Upper lobe of left lung (tissue), 6 donors: ENCODE data around the gene CCL19. TPM values are rescaled to one million over a fixed set of nuclear protein-coding genes. Genes with fewer than 3 reads are reported as not detected.
A peak's percentile ranks its signal among the peaks of the same experiment; 100 is the strongest.
"Not testable (repeated sequence)": the region's sequence is repeated elsewhere in the genome, so short reads cannot be mapped to it uniquely, and the experiment has no call there.

Experiments
- ATAC-seq, 2 donors: fragments of 200-7000 bp; cut with Tn5 transposase; one replicate each; pipeline ENCODE4 v1.9.1; 2022; ENCODE audit warnings: mild to moderate bottlenecking in 2 of 2, moderate library complexity in 2 of 2; ENCODE audit not compliant: low FRiP score in 2 of 2
- DNase-seq, 2 donors: peaks; one replicate each; pipeline ENCODE4 v3.0.0-alpha.2; 2019 to 2020
- H3K27ac ChIP-seq, 4 donors: fragments of 200-600 bp; sonication (generic); one replicate each; pipeline ENCODE4 v1.5.1; 2016 to 2019
- H3K27me3 ChIP-seq, 4 donors: fragments of 200-600 bp; sonication (generic); one replicate each; pipeline ENCODE4 v1.5.1; 2017 to 2019
- H3K36me3 ChIP-seq, 4 donors: fragments of 200-600 bp; sonication (generic); one replicate each; pipeline ENCODE4 v1.5.1; 2016 to 2019
- H3K4me1 ChIP-seq, 4 donors: fragments of 200-600 bp; sonication (generic); one replicate each; pipeline ENCODE4 v1.5.1; 2018 to 2019
- H3K4me3 ChIP-seq, 4 donors: fragments of 200-600 bp; sonication (generic); one replicate each; pipeline ENCODE4 v1.5.1; 2017 to 2019; ENCODE audit warnings: mild to moderate bottlenecking in 2 of 4, moderate library complexity in 1 of 4
- H3K9me3 ChIP-seq, 4 donors: fragments of 200-600 bp; sonication (generic); one replicate each; pipeline ENCODE4 v1.5.1; 2018 to 2019
- CTCF ChIP-seq, 6 experiments: fragments of 450-650 bp in 4 of 6; fragments of 200-600 bp in 2 of 6; sonication (generic) in 2 of 6; IDR thresholded peaks; one replicate each; pipeline ENCODE4 v1.5.1; 2016 to 2019; ENCODE audit warnings: antibody characterized with exemption in 6 of 6
- EP300 ChIP-seq, 4 donors: sonication (generic); formaldehyde crosslinking; IDR thresholded peaks; one replicate each; pipeline ENCODE4 v1.5.1; 2017; ENCODE audit warnings: antibody characterized with exemption in 4 of 4, control low read depth in 2 of 4
- POLR2A ChIP-seq, 4 donors: fragments of 450-650 bp; IDR thresholded peaks; one replicate each; pipeline ENCODE4 v1.5.1; 2016 to 2017; ENCODE audit warnings: antibody characterized with exemption in 4 of 4, mild to moderate bottlenecking in 2 of 4
- POLR2AphosphoS5 ChIP-seq, 2 donors: sonication (generic); formaldehyde crosslinking; IDR thresholded peaks; one replicate each; pipeline ENCODE4 v1.5.1; 2017; ENCODE audit warnings: antibody characterized with exemption in 2 of 2
- WGBS, 2 donors: methylation state at CpG; one replicate each; pipeline ENCODE4 v1.1.5; 2017 to 2018; 5-methylcytosine and 5-hydroxymethylcytosine counted together
- total RNA-seq, 6 donors: library from RNA; depleted of rRNA in 4 of 6; stranded (reverse); fragments of >200 nt in 4 of 6; gene quantifications; one replicate each; pipeline versions ENCODE4 v1.1.0 to v1.2.1, GENCODE V29; 2016 to 2021
- donor health status: DM: no; HTN: no; CAD: no; lungs with moderate emphysema.
- donor health status: DM: no; HTN: yes; CAD: no; lungs with severe emphysema.

Gene CCL19
- total RNA-seq, 6 donors from 2014 or later, result 2.0 to 5.2 (median 5.2) TPM; not detected in 3

GRCh38 chr9:34732478-34732877 is 41.4 kb upstream of the CCL19 start:
- Histone ChIP-seq H3K36me3 (no peaks in the 10 kb centered on the region), H3K27ac (no peak overlapping the region), H3K4me3 (no peak overlapping the region), H3K4me1 (no peaks in the 10 kb centered on the region), H3K27me3 (no peaks in the 10 kb centered on the region), H3K9me3 (no peaks in the 10 kb centered on the region)
- TF ChIP-seq POLR2A (IDR thresholded peaks at IDR 0.05), result no peak
- no peak for TF ChIP-seq POLR2AphosphoS5 (IDR thresholded peaks at IDR 0.05)
- TF ChIP-seq CTCF (IDR thresholded peaks at IDR 0.05), result no peak
- no peak for TF ChIP-seq EP300 (IDR thresholded peaks at IDR 0.05)
- ATAC-seq (no peak), DNase-seq (no peak)
- 88 to 89% methylated on average over 1 of the region's 1 CpG for WGBS, 2 donors

GRCh38 chr9:34723141-34723540 is 32.1 kb upstream of the CCL19 start:
- H3K27me3 ChIP-seq, result no peaks in the 10 kb centered on the region
- H3K9me3 ChIP-seq, result no peaks in the 10 kb centered on the region
- ATAC-seq (no peak), DNase-seq (peak in 1 of 2 donors; percentile 33)
- H3K27ac ChIP-seq, result no peak overlapping the region
- no peak overlapping the region for H3K4me3 ChIP-seq
- TF ChIP-seq POLR2A (IDR thresholded peaks at IDR 0.05) (no peak), CTCF (IDR thresholded peaks at IDR 0.05) (no peak), POLR2AphosphoS5 (IDR thresholded peaks at IDR 0.05) (no peak), EP300 (IDR thresholded peaks at IDR 0.05) (no peak)
- no peaks in the 10 kb centered on the region for H3K36me3 ChIP-seq
- peaks cover 0 to 4% (median 2%) of the 10 kb centered on the region in 4 donors for H3K4me1 ChIP-seq
- WGBS, 2 donors, result 90 to 91% methylated on average over 11 of the region's 11 CpGs

DNA sequence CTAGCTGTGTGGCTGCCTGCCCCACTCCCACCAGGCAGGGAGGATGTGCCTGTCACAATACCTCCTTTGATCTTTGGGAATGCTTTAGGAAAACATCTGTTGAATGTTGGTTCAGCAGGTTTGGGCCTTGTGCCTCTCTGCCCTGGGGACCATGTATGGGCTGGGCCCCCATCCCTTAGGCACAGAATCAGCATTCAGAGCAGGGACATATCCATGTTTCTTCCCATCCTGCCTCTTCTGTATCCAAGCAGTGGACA is 28.6 kb upstream of the CCL19 start:
- not testable (repeated sequence) for H3K27me3 ChIP-seq, H3K4me1 ChIP-seq, ATAC-seq, H3K9me3 ChIP-seq, H3K27ac ChIP-seq, H3K4me3 ChIP-seq, DNase-seq, H3K36me3 ChIP-seq

GRCh38 chr9:34719021-34719768 is 28.1 kb upstream of the CCL19 start:
- H3K27ac ChIP-seq, result no peak overlapping the region
- no peaks in the 10 kb centered on the region for H3K27me3 ChIP-seq
- WGBS, 2 donors, result 79 to 83% methylated on average over 8 of the region's 8 CpGs
- TF ChIP-seq CTCF (IDR thresholded peaks at IDR 0.05) (no peak), POLR2A (IDR thresholded peaks at IDR 0.05) (no peak), EP300 (IDR thresholded peaks at IDR 0.05) (no peak), POLR2AphosphoS5 (IDR thresholded peaks at IDR 0.05) (no peak)
- H3K9me3 ChIP-seq, result no peaks in the 10 kb centered on the region
- H3K4me3 ChIP-seq, result no peak overlapping the region
- DNase-seq (no peak), ATAC-seq (no peak)
- H3K36me3 ChIP-seq, result no peaks in the 10 kb centered on the region
- H3K4me1 ChIP-seq, result peaks cover 0 to 8% (median 4%) of the 10 kb centered on the region in 4 donors

- TF ChIP-seq EP300 (IDR thresholded peaks at IDR 0.05) (no peak), CTCF (IDR thresholded peaks at IDR 0.05) (no peak), POLR2A (IDR thresholded peaks at IDR 0.05) (no peak), POLR2AphosphoS5 (IDR thresholded peaks at IDR 0.05) (peak in 1 of 2 donors; percentile 25)
- Histone ChIP-seq H3K27me3 (no peaks in the 10 kb centered on the region), H3K4me3 (no peak overlapping the region), H3K27ac (no peak overlapping the region), H3K9me3 (no peaks in the 10 kb centered on the region), H3K36me3 (no peaks in the 10 kb centered on the region), H3K4me1 (peaks cover 0 to 8% (median 4%) of the 10 kb centered on the region in 4 donors)
- WGBS, 2 donors, result 54 to 68% methylated on average over 3 of the region's 3 CpGs
- no peak for DNase-seq
- ATAC-seq, result no peak
These were observed 27.0 kb upstream of the CCL19 start for GRCh38 chr9:34717996-34718614.
